B cell (primary cell): ENCODE data around the gene TMEM25. TPM values are rescaled to one million over a fixed set of nuclear protein-coding genes. Genes with fewer than 3 reads are reported as not detected.

ENCODE experiments used
- ATAC-seq: fragments of 200-7000 bp; cut with Tn5 transposase; one replicate; pipeline ENCODE4 v1.10.0; 2021; ENCODE audit warnings: low read depth, mild to moderate bottlenecking, moderate number of reproducible peaks, moderate library complexity
- CTCF ChIA-PET: fragments of 350-600 bp; sonication (Branson Sonifier 250); formaldehyde crosslinking; loops from one replicate; lab custom pipeline; 2021; ENCODE audit warnings: antibody characterized with exemption, inconsistent platforms; lab: Charles Lee
- POLR2A ChIA-PET: fragments of 350-600 bp; sonication (Branson Sonifier 250); formaldehyde crosslinking; loops from one replicate; lab custom pipeline; 2021; ENCODE audit warnings: antibody characterized with exemption; lab: Charles Lee
- DNase-seq: peaks from one replicate; pipeline ENCODE4 v3.0.0; 2013
- H2AFZ ChIP-seq: 2 replicates; pipeline ENCODE4 v1.6.1; 2012; ENCODE audit warnings: mild to moderate bottlenecking, low read depth, low read length; ENCODE audit not compliant: insufficient read depth, poor library complexity, severe bottlenecking
- H3K27ac ChIP-seq, 2 donors: 1 replicate in 1 of 2; 2 replicates in 1 of 2; pipeline ENCODE4 v1.5.1; 2012 to 2013; ENCODE audit warnings: low read length in 2 of 2, mild to moderate bottlenecking in 2 of 2, moderate library complexity in 1 of 2
- H3K27me3 ChIP-seq, 4 experiments: fragments of 200-600 bp in 1 of 4; sonication (generic) in 1 of 4; replicated peaks in 1 of 4; 1 replicate in 2 of 4; 2 replicates in 2 of 4; pipeline versions ENCODE4 v1.6.1 to v1.7.0; 2013 to 2016; ENCODE audit warnings: low read length in 3 of 4, mild to moderate bottlenecking in 2 of 4, mixed read lengths in 1 of 4, moderate library complexity in 1 of 4; ENCODE audit not compliant: insufficient read depth in 4 of 4, control insufficient read depth in 3 of 4; ENCODE audit errors: control extremely low read depth in 1 of 4
- H3K36me3 ChIP-seq, 2 experiments: replicated peaks in 1 of 2; 1 replicate in 1 of 2; 2 replicates in 1 of 2; pipeline versions ENCODE4 v1.6.1 to v1.7.1; 2013; ENCODE audit warnings: low read length in 1 of 2; ENCODE audit not compliant: insufficient read depth in 2 of 2, control insufficient read depth in 1 of 2; ENCODE audit errors: control extremely low read depth in 1 of 2, extremely low read depth in 1 of 2
- H3K4me1 ChIP-seq, 2 donors: fragments of 200-600 bp in 1 of 2; sonication (generic) in 1 of 2; 1 replicate in 1 of 2; 2 replicates in 1 of 2; pipeline versions ENCODE4 v1.5.1 to v1.6.1; 2013 to 2017; ENCODE audit warnings: low read length in 2 of 2; ENCODE audit not compliant: control insufficient read depth in 2 of 2, insufficient read depth in 2 of 2
- H3K4me2 ChIP-seq: replicated peaks from 2 replicates; pipeline ENCODE3; 2012; ENCODE audit warnings: mild to moderate bottlenecking, low read depth, low read length; ENCODE audit not compliant: poor library complexity, severe bottlenecking
- H3K4me3 ChIP-seq, 5 experiments: fragments of 200-600 bp in 1 of 5; sonication (generic) in 1 of 5; 1 replicate in 3 of 5; 2 replicates in 2 of 5; pipeline versions ENCODE4 v1.5.1 to v1.7.0; 2011 to 2016; ENCODE audit warnings: low read length in 4 of 5, mild to moderate bottlenecking in 4 of 5, low read depth in 2 of 5, control low read depth in 1 of 5, moderate library complexity in 1 of 5; ENCODE audit not compliant: insufficient read depth in 1 of 5; ENCODE audit errors: control extremely low read depth in 1 of 5, extremely low read depth in 1 of 5
- H3K79me2 ChIP-seq: fragments of 200-600 bp; sonication (generic); one replicate; pipeline ENCODE4 v1.6.0; 2016; ENCODE audit warnings: low read length; ENCODE audit not compliant: control insufficient read depth, insufficient read depth
- H3K9ac ChIP-seq: fragments of 200-600 bp; sonication (generic); 2 replicates; pipeline ENCODE4 v1.6.1; 2017; ENCODE audit warnings: mild to moderate bottlenecking, low read length, moderate library complexity
- H3K9me3 ChIP-seq, 3 donors: one replicate each; pipeline versions ENCODE4 v1.6.1 to v1.7.1; 2013; ENCODE audit warnings: low read length in 2 of 3; ENCODE audit not compliant: control insufficient read depth in 2 of 3, insufficient read depth in 1 of 3; ENCODE audit errors: control extremely low read depth in 1 of 3
- H4K20me1 ChIP-seq: 2 replicates; pipeline ENCODE4 v1.6.0; 2012; ENCODE audit warnings: mild to moderate bottlenecking, low read length; ENCODE audit not compliant: insufficient read depth, control insufficient read depth, poor library complexity, severe bottlenecking
- H3K27ac Mint-ChIP-seq: one replicate; pipeline ENCODE4 v1.8.0; 2021; ENCODE audit warnings: mixed read lengths
- H3K27me3 Mint-ChIP-seq: one replicate; pipeline ENCODE4 v1.8.0; 2021; ENCODE audit warnings: mixed read lengths
- H3K4me1 Mint-ChIP-seq: one replicate; pipeline ENCODE4 v1.8.0; 2021; ENCODE audit warnings: mixed read lengths
- H3K4me3 Mint-ChIP-seq: one replicate; pipeline ENCODE4 v1.8.0; 2021; ENCODE audit warnings: mixed read lengths
- H3K9me3 Mint-ChIP-seq: one replicate; pipeline ENCODE4 v1.8.0; 2022; ENCODE audit warnings: mixed read lengths; ENCODE audit not compliant: insufficient read depth
- CTCF ChIP-seq: fragments of 200-600 bp; IDR thresholded peaks from one replicate; pipeline ENCODE4 v1.8.0; 2022; ENCODE audit warnings: antibody characterized with exemption, mild to moderate bottlenecking
- EZH2 ChIP-seq: IDR thresholded peaks from 2 replicates; pipeline ENCODE4 v1.6.1; 2012; ENCODE audit warnings: borderline replicate concordance, low read depth, mild to moderate bottlenecking, moderate library complexity, low read length; ENCODE audit not compliant: insufficient read depth, poor library complexity, severe bottlenecking
- WGBS: methylation state at CpG from one replicate; pipeline ENCODE4 v1.1.5; 2013; ENCODE audit warnings: missing lambda C conversion rate; ENCODE audit not compliant: insufficient coverage; 5-methylcytosine and 5-hydroxymethylcytosine counted together
- intact Hi-C: fragments of 100-400 bp; cut with micrococcal nuclease; formaldehyde crosslinking; loops from one replicate; pipeline ENCODE4 v1.10.0; 2022
- polyA plus RNA-seq: library from polyadenylated mRNA; depleted of rRNA; stranded (reverse); fragments of >200 nt; gene quantifications from 2 replicates; pipeline ENCODE4 v1.2.3, GENCODE V29; 2012
- total RNA-seq, 2 donors: library from RNA; stranded (reverse); fragments of 120-200 nt in 1 of 2; gene quantifications; 1 replicate in 1 of 2; 2 replicates in 1 of 2; pipeline versions ENCODE4 v1.2.3 to v1.2.4, GENCODE V29; 2013 to 2022

The TMEM25 gene
- total and polyA plus RNA-seq, 2 donors (not counting 1 experiment from before 2014, with no cell fraction given) = 16.9 to 21.4 TPM

- TF ChIP-seq CTCF (no peak), EZH2 (no peak)
- no peak for ATAC-seq
- H3K27ac Mint-ChIP-seq = no peak overlapping the region
These were observed 11.4 kb upstream of the TMEM25 start for GRCh38 chr11:118519549-118519948.

DNA sequence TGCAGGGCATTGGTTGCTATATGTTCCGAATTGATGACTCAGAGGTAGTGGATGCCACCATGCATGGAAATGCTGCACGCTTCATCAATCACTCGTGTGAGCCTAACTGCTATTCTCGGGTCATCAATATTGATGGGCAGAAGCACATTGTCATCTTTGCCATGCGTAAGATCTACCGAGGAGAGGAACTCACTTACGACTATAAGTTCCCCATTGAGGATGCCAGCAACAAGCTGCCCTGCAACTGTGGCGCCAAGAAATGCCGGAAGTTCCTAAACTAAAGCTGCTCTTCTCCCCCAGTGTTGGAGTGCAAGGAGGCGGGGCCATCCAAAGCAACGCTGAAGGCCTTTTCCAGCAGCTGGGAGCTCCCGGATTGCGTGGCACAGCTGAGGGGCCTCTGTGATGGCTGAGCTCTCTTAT lies 9.1 kb upstream of the TMEM25 start:
- Histone ChIP-seq H3K27me3 (no peaks in the 10 kb centered on the region), H3K27ac (no peak overlapping the region), H3K9me3 (no peaks in the 10 kb centered on the region), H3K9ac (no peak overlapping the region), H2AFZ (no peak overlapping the region), H3K36me3 (peaks cover 4 to 55% of the 10 kb centered on the region in 2 experiments), H3K4me2 (no peak overlapping the region), H3K4me3 (no peak overlapping the region), H4K20me1 (no peaks in the 10 kb centered on the region), H3K79me2 (no peaks in the 10 kb centered on the region), H3K4me1 (no peaks in the 10 kb centered on the region)
- DNase-seq (no peak), ATAC-seq (peak; percentile 64)
- Mint-ChIP-seq H3K4me1 (peaks cover 11% of the 10 kb centered on the region), H3K27me3 (no peaks in the 10 kb centered on the region), H3K4me3 (no peak overlapping the region), H3K27ac (peak overlapping the region; percentile 61), H3K9me3 (no peaks in the 10 kb centered on the region)
- no peak for TF ChIP-seq EZH2
- TF ChIP-seq CTCF = no peak
- ChIA-PET CTCF (no interaction called here), POLR2A (no interaction called here)
- intact Hi-C loops = no loop called here
- WGBS = 76% methylated on average over 13 of the region's 13 CpGs

More at GRCh38 chr11:118519549-118519948, 11.4 kb upstream of the TMEM25 start:
- Histone ChIP-seq H3K4me1 (no peaks in the 10 kb centered on the region), H3K79me2 (no peaks in the 10 kb centered on the region), H3K27ac (no peak overlapping the region), H3K36me3 (peaks cover 4 to 74% of the 10 kb centered on the region in 2 experiments), H3K4me3 (no peak overlapping the region), H3K4me2 (no peak overlapping the region), H3K9ac (no peak overlapping the region), H2AFZ (no peak overlapping the region), H3K9me3 (no peaks in the 10 kb centered on the region), H4K20me1 (no peaks in the 10 kb centered on the region), H3K27me3 (no peaks in the 10 kb centered on the region)
- CTCF ChIA-PET = no interaction called here
- 91% methylated on average over 6 of the region's 6 CpGs for WGBS
- no peak for DNase-seq
- no peaks in the 10 kb centered on the region for H3K27me3 Mint-ChIP-seq
- H3K4me1 Mint-ChIP-seq = peaks cover 8% of the 10 kb centered on the region
- POLR2A ChIA-PET = no interaction called here
- H3K9me3 Mint-ChIP-seq = no peaks in the 10 kb centered on the region
- no peak overlapping the region for H3K4me3 Mint-ChIP-seq
- intact Hi-C loops = no loop called here
